K562 (cell line): ENCODE measurements around the gene INHBE. TPM values are rescaled to one million over a fixed set of nuclear protein-coding genes. Genes with fewer than 3 reads are reported as not detected.

Experiments
- CBFA2T3 ChIP-seq: fragments of 450-650 bp; IDR thresholded peaks from 2 replicates; pipeline ENCODE4 v1.6.1; 2017
- NFRKB ChIP-seq: fragments of 450-650 bp; IDR thresholded peaks from 2 replicates; pipeline ENCODE4 v1.6.1; 2016; ENCODE audit warnings: low read depth
- RCOR1 ChIP-seq, 2 experiments: IDR thresholded peaks; 2 replicates each; pipeline ENCODE4 v1.6.1; 2012; ENCODE audit warnings: low read depth in 2 of 2, low read length in 2 of 2, borderline replicate concordance in 1 of 2, improper control_type of control experiment in 1 of 2
- TAF15 ChIP-seq: fragments of 200-400 bp; formaldehyde crosslinking; IDR thresholded peaks from 2 replicates; pipeline ENCODE4 v1.6.1; 2017; ENCODE audit warnings: mild to moderate bottlenecking, low read depth, low read length, moderate library complexity
- ZNF384 ChIP-seq: IDR thresholded peaks from 2 replicates; pipeline ENCODE4 v1.6.1; 2012; ENCODE audit warnings: low read depth, low read length, improper control_type of control experiment
- polyA plus RNA-seq, 8 experiments: library from polyadenylated mRNA; depleted of rRNA in 4 of 8; stranded (reverse) in 5 of 8; unstranded in 3 of 8; fragments of >200 nt; fragmentation: Nextera tagmentation in 2 of 8; fragmentation: Illumina TruSeq in 1 of 8; extraction: Ambion mirVana in 2 of 8; extraction: Trizol in 1 of 8; gene quantifications; 2 replicates each; pipeline versions ENCODE4 v1.2.1 to v1.2.3, GENCODE V29; 2011 to 2014; ENCODE audit warnings: inconsistent platforms in 1 of 8, missing spikeins in 1 of 8
- total RNA-seq, 7 experiments: library from RNA; depleted of rRNA in 6 of 7; stranded (reverse); fragments of >200 nt in 6 of 7; fragmentation: Illumina TruSeq in 2 of 7; extraction: Trizol in 2 of 7; gene quantifications; 2 replicates each; pipeline versions ENCODE4 v1.2.1 to v1.2.3, GENCODE V29; 2011 to 2021; ENCODE audit warnings: low replicate concordance in 1 of 7
- TF ChIP-seq, protein P1 (sequence below): fragments of 450-650 bp; IDR thresholded peaks from 2 replicates; pipeline ENCODE4 v1.6.1; 2016; ENCODE audit warnings: borderline replicate concordance
- TF ChIP-seq, protein P2 (sequence below): fragments of 250-450 bp; sonication (Bioruptor Pico); IDR thresholded peaks from 2 replicates; pipeline ENCODE4 v1.9.0; 2021; ENCODE audit warnings: mild to moderate bottlenecking, inconsistent platforms
- TF ChIP-seq, protein P3 (sequence below): sonication (generic); formaldehyde crosslinking; IDR thresholded peaks from 2 replicates; pipeline ENCODE4 v1.9.0; 2022; ENCODE audit warnings: mild to moderate bottlenecking, missing genetic modification reagents
- TF ChIP-seq, protein P4 (sequence below), 2 experiments: fragments of 450-650 bp; formaldehyde crosslinking in 1 of 2; IDR thresholded peaks; 2 replicates each; pipeline versions ENCODE4 v1.4.0 to v1.6.1; 2014 to 2020; ENCODE audit warnings: mild to moderate bottlenecking in 2 of 2, borderline replicate concordance in 1 of 2, low read depth in 1 of 2
- TF ChIP-seq, protein P5 (sequence below): sonication (generic); formaldehyde crosslinking; IDR thresholded peaks from 2 replicates; pipeline ENCODE4 v1.8.0; 2022; ENCODE audit warnings: mild to moderate bottlenecking, low read depth, missing genetic modification reagents

Gene INHBE
- total and polyA plus RNA-seq, 9 of the 15 experiments (the other 6 are each of a cell fraction or from before 2014, with no cell fraction given): 0.94 to 9.9 (median 7.3) TPM

DNA sequence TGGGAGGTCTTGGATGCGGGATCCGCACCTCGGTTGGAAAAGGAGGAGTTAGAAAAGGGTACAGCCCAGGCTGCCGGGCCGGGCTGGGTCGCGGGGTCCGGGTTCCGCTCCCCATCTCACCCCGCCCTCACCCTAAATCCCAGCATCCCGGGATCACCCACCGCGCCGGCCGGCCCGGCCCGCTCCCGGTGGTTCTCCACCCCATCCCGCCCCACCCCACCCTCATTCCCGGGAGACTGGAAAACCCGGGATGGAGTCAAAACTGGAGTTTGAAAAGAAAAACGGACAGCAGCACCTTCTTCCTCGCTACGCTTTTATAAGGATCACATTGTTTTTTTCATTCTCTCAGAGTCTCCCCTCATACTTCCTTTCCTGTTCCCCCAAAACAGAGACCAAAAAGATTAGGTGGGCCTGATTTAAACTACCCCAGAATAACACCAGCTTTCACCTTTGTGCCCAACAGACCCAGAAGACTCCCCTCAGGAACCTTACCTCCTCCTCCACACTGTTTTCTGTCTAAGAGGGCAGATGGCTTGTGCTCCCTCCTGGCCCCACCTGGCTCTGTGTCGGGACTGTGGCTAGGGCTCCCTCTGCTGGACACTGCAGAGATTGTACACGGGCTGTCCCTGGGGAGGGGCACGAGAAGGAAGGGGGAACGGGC is 7.3 kb downstream of the INHBE start (continued):
- TF ChIP-seq, protein P1, sequence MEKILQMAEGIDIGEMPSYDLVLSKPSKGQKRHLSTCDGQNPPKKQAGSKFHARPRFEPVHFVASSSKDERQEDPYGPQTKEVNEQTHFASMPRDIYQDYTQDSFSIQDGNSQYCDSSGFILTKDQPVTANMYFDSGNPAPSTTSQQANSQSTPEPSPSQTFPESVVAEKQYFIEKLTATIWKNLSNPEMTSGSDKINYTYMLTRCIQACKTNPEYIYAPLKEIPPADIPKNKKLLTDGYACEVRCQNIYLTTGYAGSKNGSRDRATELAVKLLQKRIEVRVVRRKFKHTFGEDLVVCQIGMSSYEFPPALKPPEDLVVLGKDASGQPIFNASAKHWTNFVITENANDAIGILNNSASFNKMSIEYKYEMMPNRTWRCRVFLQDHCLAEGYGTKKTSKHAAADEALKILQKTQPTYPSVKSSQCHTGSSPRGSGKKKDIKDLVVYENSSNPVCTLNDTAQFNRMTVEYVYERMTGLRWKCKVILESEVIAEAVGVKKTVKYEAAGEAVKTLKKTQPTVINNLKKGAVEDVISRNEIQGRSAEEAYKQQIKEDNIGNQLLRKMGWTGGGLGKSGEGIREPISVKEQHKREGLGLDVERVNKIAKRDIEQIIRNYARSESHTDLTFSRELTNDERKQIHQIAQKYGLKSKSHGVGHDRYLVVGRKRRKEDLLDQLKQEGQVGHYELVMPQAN: peak; percentile 55; the same call in 1 of the 2 replicates
- TF ChIP-seq RCOR1 (IDR thresholded peaks at IDR 0.05; ENCODE audit: borderline replicate concordance in 1 of 2, low read depth in 2 of 2, low read length in 2 of 2) (peak in 1 of 2 experiments; percentile 31; a peak in 1 of 4 replicates), NFRKB (peak; percentile 55; the same call in 1 of the 2 replicates), TAF15 (no peak), ZNF384 (peak; percentile 63; the same call in 1 of the 2 replicates), CBFA2T3 (peak; percentile 34; the same call in 1 of the 2 replicates)
- TF ChIP-seq, protein P2, sequence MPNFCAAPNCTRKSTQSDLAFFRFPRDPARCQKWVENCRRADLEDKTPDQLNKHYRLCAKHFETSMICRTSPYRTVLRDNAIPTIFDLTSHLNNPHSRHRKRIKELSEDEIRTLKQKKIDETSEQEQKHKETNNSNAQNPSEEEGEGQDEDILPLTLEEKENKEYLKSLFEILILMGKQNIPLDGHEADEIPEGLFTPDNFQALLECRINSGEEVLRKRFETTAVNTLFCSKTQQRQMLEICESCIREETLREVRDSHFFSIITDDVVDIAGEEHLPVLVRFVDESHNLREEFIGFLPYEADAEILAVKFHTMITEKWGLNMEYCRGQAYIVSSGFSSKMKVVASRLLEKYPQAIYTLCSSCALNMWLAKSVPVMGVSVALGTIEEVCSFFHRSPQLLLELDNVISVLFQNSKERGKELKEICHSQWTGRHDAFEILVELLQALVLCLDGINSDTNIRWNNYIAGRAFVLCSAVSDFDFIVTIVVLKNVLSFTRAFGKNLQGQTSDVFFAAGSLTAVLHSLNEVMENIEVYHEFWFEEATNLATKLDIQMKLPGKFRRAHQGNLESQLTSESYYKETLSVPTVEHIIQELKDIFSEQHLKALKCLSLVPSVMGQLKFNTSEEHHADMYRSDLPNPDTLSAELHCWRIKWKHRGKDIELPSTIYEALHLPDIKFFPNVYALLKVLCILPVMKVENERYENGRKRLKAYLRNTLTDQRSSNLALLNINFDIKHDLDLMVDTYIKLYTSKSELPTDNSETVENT (CRISPR knock-in tag): no peak
- TF ChIP-seq, protein P3, sequence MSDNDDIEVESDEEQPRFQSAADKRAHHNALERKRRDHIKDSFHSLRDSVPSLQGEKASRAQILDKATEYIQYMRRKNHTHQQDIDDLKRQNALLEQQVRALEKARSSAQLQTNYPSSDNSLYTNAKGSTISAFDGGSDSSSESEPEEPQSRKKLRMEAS (CRISPR knock-in tag): peak; percentile 98
- TF ChIP-seq, protein P4, sequence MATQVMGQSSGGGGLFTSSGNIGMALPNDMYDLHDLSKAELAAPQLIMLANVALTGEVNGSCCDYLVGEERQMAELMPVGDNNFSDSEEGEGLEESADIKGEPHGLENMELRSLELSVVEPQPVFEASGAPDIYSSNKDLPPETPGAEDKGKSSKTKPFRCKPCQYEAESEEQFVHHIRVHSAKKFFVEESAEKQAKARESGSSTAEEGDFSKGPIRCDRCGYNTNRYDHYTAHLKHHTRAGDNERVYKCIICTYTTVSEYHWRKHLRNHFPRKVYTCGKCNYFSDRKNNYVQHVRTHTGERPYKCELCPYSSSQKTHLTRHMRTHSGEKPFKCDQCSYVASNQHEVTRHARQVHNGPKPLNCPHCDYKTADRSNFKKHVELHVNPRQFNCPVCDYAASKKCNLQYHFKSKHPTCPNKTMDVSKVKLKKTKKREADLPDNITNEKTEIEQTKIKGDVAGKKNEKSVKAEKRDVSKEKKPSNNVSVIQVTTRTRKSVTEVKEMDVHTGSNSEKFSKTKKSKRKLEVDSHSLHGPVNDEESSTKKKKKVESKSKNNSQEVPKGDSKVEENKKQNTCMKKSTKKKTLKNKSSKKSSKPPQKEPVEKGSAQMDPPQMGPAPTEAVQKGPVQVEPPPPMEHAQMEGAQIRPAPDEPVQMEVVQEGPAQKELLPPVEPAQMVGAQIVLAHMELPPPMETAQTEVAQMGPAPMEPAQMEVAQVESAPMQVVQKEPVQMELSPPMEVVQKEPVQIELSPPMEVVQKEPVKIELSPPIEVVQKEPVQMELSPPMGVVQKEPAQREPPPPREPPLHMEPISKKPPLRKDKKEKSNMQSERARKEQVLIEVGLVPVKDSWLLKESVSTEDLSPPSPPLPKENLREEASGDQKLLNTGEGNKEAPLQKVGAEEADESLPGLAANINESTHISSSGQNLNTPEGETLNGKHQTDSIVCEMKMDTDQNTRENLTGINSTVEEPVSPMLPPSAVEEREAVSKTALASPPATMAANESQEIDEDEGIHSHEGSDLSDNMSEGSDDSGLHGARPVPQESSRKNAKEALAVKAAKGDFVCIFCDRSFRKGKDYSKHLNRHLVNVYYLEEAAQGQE (IDR thresholded peaks at IDR 0.05; ENCODE audit: borderline replicate concordance): peak; percentile 75
- TF ChIP-seq, protein P4 (CRISPR knock-in tag; IDR thresholded peaks at IDR 0.05; ENCODE audit: low read depth): no peak
- TF ChIP-seq, protein P5, sequence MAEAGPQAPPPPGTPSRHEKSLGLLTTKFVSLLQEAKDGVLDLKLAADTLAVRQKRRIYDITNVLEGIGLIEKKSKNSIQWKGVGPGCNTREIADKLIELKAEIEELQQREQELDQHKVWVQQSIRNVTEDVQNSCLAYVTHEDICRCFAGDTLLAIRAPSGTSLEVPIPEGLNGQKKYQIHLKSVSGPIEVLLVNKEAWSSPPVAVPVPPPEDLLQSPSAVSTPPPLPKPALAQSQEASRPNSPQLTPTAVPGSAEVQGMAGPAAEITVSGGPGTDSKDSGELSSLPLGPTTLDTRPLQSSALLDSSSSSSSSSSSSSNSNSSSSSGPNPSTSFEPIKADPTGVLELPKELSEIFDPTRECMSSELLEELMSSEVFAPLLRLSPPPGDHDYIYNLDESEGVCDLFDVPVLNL (CRISPR knock-in tag): no peak
